GM10266 (cell line): ENCODE measurements around the gene SLC16A11.

ENCODE experiments used
- DNase-seq: peaks from one replicate; pipeline ENCODE4 v3.0.0; 2012; ENCODE audit errors: extremely low spot score
- TF ChIP-seq, protein P1 (sequence below): IDR thresholded peaks from 2 replicates; pipeline ENCODE4 v1.5.1; 2012; ENCODE audit warnings: mild to moderate bottlenecking, low read depth; ENCODE audit not compliant: control insufficient read depth, insufficient read depth; ENCODE audit errors: missing control alignments

Gene SLC16A11

DNA sequence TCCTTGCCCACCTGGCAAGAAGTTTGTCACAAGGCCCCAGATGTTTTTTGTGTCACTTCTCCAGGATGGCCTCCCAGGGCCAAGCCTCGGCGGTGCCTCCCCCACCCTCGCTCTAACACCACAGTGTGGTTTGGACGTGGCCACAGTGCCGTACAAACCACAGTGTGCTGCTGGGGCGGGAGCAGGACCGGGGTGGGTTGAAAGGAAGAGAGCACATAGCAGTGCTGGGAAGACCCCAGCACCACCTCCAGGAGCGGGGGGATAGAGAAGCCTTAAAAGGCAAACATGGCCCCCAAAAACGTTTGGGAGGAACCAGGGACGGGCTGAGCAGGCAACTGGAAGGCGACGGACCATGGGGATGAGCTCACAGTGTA lies 26.1 kb downstream of the SLC16A11 start:
- no peak for DNase-seq
- TF ChIP-seq, protein P1, sequence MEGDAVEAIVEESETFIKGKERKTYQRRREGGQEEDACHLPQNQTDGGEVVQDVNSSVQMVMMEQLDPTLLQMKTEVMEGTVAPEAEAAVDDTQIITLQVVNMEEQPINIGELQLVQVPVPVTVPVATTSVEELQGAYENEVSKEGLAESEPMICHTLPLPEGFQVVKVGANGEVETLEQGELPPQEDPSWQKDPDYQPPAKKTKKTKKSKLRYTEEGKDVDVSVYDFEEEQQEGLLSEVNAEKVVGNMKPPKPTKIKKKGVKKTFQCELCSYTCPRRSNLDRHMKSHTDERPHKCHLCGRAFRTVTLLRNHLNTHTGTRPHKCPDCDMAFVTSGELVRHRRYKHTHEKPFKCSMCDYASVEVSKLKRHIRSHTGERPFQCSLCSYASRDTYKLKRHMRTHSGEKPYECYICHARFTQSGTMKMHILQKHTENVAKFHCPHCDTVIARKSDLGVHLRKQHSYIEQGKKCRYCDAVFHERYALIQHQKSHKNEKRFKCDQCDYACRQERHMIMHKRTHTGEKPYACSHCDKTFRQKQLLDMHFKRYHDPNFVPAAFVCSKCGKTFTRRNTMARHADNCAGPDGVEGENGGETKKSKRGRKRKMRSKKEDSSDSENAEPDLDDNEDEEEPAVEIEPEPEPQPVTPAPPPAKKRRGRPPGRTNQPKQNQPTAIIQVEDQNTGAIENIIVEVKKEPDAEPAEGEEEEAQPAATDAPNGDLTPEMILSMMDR = no peak

DNA sequence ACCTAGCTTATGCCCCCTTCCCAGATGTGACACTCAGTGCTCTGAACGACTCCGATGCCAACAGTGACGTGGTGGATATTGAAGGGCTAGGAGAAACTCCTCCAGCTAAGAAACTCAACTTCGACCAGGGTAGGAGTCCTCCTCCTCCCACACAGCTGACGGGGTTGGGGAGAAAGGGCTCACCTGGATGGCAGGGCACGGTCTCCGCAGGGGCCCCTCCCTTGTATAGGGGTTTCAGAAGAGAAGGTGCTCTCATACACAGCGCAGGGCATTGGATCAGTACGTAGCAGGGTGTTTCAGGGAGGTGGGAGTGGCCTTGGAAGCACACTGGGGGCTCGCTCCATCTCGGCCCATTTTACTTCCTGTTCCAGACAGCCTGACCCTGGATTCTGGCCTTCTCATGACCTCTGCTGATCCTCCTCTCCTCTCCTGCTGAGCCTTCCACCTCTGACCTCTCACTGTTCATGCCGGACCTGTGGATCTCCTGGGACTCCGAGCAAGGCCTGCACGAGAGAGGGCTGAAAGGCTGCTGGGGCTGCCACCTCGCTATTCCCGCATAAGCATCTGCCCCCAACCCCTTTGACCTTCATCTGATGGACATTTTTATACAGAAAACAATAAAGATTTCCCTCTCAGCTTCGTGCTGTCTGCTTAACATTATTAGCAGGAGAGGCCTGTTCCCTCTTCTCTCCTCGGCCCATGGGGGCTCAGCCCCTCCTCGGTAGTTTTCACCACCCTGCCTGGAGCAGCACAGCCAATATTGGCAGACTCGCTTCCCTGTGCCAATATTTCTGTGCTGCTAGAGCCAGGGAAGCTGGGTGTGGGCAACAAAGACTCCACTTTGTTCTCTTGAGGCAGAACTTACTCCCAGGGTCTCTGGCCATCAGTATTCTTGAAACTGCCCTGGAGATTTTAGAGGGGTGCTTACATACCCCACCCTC lies 26.7 kb downstream of the SLC16A11 start:
- no peak for DNase-seq
- TF ChIP-seq, protein P1 = no peak

DNA sequence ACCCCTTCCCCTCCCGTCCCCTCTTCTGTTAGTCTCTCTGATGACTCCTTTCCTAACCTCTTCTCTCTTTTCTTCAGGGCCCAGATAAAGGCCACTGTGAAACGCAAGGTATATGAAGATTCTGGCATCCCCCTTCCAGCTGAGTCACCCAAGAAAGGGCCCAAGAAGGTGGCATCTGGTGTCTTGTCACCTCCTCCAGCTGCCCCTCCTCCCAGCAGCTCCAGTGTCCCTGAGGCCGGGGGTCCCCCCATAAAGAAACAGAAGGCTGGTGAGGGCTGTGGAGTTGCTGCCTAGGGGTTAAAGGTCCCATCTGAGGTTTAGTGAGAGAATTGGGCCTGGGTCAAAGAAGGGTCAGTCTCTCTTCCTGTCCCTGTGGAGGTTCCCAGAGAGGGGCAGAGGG lies 27.5 kb downstream of the SLC16A11 start:
- no peak for DNase-seq
- TF ChIP-seq, protein P1 = no peak

- peak; percentile 75 for DNase-seq
These were observed 28.6 kb downstream of the SLC16A11 start for GRCh38 chr17:7014995-7015958.

GRCh38 chr17:7014261-7014994 lies 29.5 kb downstream of the SLC16A11 start:
- TF ChIP-seq, protein P1 = peak; percentile 90
- peak; percentile 95 for DNase-seq

More at GRCh38 chr17:7014995-7015958, 28.6 kb downstream of the SLC16A11 start:
- TF ChIP-seq, protein P1 = no peak

- TF ChIP-seq, protein P1 = no peak
- DNase-seq = no peak
These were observed 32.0 kb downstream of the SLC16A11 start for GRCh38 chr17:7011942-7012254.
